Type B pancreatic cell (in vitro differentiated cells): ENCODE results near the gene PACS2. TPM values are rescaled to one million over a fixed set of nuclear protein-coding genes. Genes with fewer than 3 reads are reported as not detected.

Experiments used
- DNase-seq: peaks from one replicate; pipeline ENCODE4 v3.0.0; 2021; ENCODE audit warnings: mixed read lengths; ENCODE audit not compliant: unreplicated experiment; ENCODE audit errors: extremely low spot score
- H3K27ac Mint-ChIP-seq: 2 replicates; pipeline ENCODE4 v1.8.0; 2021; ENCODE audit warnings: mild to moderate bottlenecking, mixed read lengths
- H3K27me3 Mint-ChIP-seq: 2 replicates; pipeline ENCODE4 v1.8.0; 2021; ENCODE audit warnings: mixed read lengths
- H3K36me3 Mint-ChIP-seq: 2 replicates; pipeline ENCODE4 v1.8.0; 2021; ENCODE audit warnings: mixed read lengths
- H3K4me1 Mint-ChIP-seq: one replicate; pipeline ENCODE4 v1.8.0; 2021; ENCODE audit warnings: mixed read lengths; ENCODE audit not compliant: unreplicated experiment
- H3K4me3 Mint-ChIP-seq: 2 replicates; pipeline ENCODE4 v1.8.0; 2021; ENCODE audit warnings: mild to moderate bottlenecking, mixed read lengths
- H3K9me3 Mint-ChIP-seq: 2 replicates; pipeline ENCODE4 v1.8.0; 2021; ENCODE audit warnings: mixed read lengths
- CTCF ChIP-seq: fragments of 200-600 bp; sonication (generic); conservative IDR thresholded peaks from 2 replicates; pipeline ENCODE4 v1.5.0; 2021; ENCODE audit warnings: antibody characterized with exemption, mild to moderate bottlenecking
- total RNA-seq: library from RNA; stranded (reverse); gene quantifications from 2 replicates; pipeline ENCODE4 v1.2.1, GENCODE V29; 2021; ENCODE audit warnings: low replicate concordance

The PACS2 gene
- total RNA-seq, 1 donor from 2014 or later, result 101 TPM

GRCh38 chr14:105354541-105354940 is 40.0 kb downstream of the PACS2 start:
- Mint-ChIP-seq H3K27ac (no peak overlapping the region), H3K4me1 (peaks cover 3% of the 10 kb centered on the region), H3K9me3 (no peaks in the 10 kb centered on the region), H3K27me3 (no peaks in the 10 kb centered on the region), H3K36me3 (no peaks in the 10 kb centered on the region), H3K4me3 (no peak overlapping the region)
- no peak for TF ChIP-seq CTCF
- no peak for DNase-seq

DNA sequence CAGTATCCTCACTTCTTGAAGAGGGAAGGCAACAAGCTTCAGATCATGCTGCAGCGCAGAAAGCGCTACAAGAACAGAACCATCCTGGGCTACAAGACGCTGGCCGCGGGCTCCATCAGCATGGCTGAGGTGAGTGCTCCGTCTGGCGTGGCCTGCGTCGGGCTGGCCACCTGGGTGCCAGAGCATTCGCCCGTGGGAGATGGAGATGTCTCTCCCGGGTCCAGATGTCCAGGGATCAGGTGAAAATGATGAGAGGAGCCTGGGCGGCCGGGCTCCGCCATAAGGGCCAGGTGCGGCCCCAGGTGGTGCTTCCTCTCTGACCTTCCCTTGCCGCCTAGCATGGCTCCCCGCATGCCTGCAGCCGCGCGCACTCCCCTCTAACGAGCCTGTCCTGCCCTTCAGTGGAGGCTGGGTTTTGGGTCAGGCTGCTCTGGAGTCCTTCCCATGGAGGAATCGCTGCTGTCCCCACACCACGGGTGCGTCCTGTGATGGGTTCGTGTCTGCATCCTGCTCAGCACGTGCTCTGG is 40.6 kb downstream of the PACS2 start:
- Mint-ChIP-seq H3K9me3 (no peaks in the 10 kb centered on the region), H3K4me1 (peaks cover 3% of the 10 kb centered on the region), H3K27me3 (no peaks in the 10 kb centered on the region), H3K27ac (no peak overlapping the region), H3K36me3 (no peaks in the 10 kb centered on the region), H3K4me3 (no peak overlapping the region)
- DNase-seq, result no peak
- no peak for TF ChIP-seq CTCF

- H3K27me3 Mint-ChIP-seq, result no peaks in the 10 kb centered on the region
- no peaks in the 10 kb centered on the region for H3K9me3 Mint-ChIP-seq
- DNase-seq, result no peak
- H3K27ac Mint-ChIP-seq, result no peak overlapping the region
- H3K4me1 Mint-ChIP-seq, result peaks cover 3% of the 10 kb centered on the region
- no peak for TF ChIP-seq CTCF
- no peak overlapping the region for H3K4me3 Mint-ChIP-seq
- H3K36me3 Mint-ChIP-seq, result peaks cover 4% of the 10 kb centered on the region
Observed at GRCh38 chr14:105355850-105356604, 41.5 kb downstream of the PACS2 start.

- peaks cover 3% of the 10 kb centered on the region for H3K4me1 Mint-ChIP-seq
- peaks cover 4% of the 10 kb centered on the region for H3K36me3 Mint-ChIP-seq
- TF ChIP-seq CTCF, result no peak
- H3K27me3 Mint-ChIP-seq, result no peaks in the 10 kb centered on the region
- no peaks in the 10 kb centered on the region for H3K9me3 Mint-ChIP-seq
- no peak for DNase-seq
- H3K27ac Mint-ChIP-seq, result no peak overlapping the region
- H3K4me3 Mint-ChIP-seq, result no peak overlapping the region
Observed at GRCh38 chr14:105356927-105357326, 42.4 kb downstream of the PACS2 start.

DNA sequence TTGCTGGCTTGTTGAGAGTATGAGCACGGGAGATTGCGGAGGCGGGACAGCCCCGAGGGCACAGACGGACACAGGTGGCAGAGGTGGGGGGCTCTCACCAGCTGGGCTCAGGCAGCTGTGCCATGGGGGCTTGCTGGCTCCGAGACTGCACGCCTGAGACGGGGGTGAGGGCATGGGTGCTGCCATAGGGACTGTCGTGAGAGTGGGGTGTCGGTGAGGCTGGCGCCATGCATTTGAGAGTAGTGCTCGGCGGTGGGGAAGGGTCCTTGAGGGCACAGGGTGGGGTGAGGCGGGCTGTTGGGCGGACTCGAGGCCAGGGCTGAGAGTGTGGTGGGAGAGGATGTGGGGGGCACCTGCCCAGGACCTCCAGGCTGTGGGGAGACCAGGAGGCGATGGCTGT is 43.1 kb downstream of the PACS2 start:
- DNase-seq, result no peak
- Mint-ChIP-seq H3K4me1 (no peaks in the 10 kb centered on the region), H3K27me3 (no peaks in the 10 kb centered on the region), H3K4me3 (no peak overlapping the region), H3K36me3 (peaks cover 4% of the 10 kb centered on the region), H3K9me3 (no peaks in the 10 kb centered on the region), H3K27ac (no peak overlapping the region)
- TF ChIP-seq CTCF, result no peak
